SK-N-MC (cell line): ENCODE data around the gene PPP1R12B.
"Not testable (repeated sequence)": the region's sequence is repeated elsewhere in the genome, so short reads cannot be mapped to it uniquely, and the experiment has no call there.

Experiments used
- DNase-seq: peaks from one replicate; pipeline ENCODE4 v3.0.0-alpha.2; 2011; ENCODE audit warnings: low read depth, low spot score
- H3K27ac ChIP-seq: fragments of 200-600 bp; sonication (generic); 2 replicates; pipeline ENCODE4 v1.5.1; 2016; ENCODE audit warnings: mixed run types
- H3K36me3 ChIP-seq: fragments of 200-600 bp; sonication (generic); 2 replicates; pipeline ENCODE4 v1.6.1; 2017; ENCODE audit warnings: antibody characterized with exemption, low read length, mixed read lengths; ENCODE audit not compliant: insufficient read depth
- H3K4me3 ChIP-seq: fragments of 200-600 bp; sonication (generic); 2 replicates; pipeline ENCODE4 v1.5.1; 2016
- H3K9ac ChIP-seq: fragments of 200-600 bp; sonication (generic); 2 replicates; pipeline ENCODE4 v1.8.0; 2017; ENCODE audit warnings: mixed run types, mixed read lengths; ENCODE audit not compliant: insufficient read length
- H3K9me3 ChIP-seq: fragments of 200-600 bp; sonication (generic); 2 replicates; pipeline ENCODE4 v1.6.1; 2017; ENCODE audit warnings: low read depth, mild to moderate bottlenecking, antibody characterized with exemption, low read length, moderate library complexity, mixed read lengths
- EZH2 ChIP-seq: fragments of 200-600 bp; sonication (generic); IDR thresholded peaks from one replicate; pipeline ENCODE4 v1.6.1; 2017; ENCODE audit warnings: antibody characterized with exemption
- FOXP2 ChIP-seq: optimal IDR thresholded peaks from 2 replicates; pipeline ENCODE3; 2011; ENCODE audit warnings: mild to moderate bottlenecking, moderate library complexity; ENCODE audit not compliant: insufficient read depth; ENCODE audit errors: extremely low read length, control extremely low read depth
- POLR2AphosphoS5 ChIP-seq: IDR thresholded peaks from 2 replicates; pipeline ENCODE4 v1.6.1; 2012; ENCODE audit warnings: mild to moderate bottlenecking, low read depth, low read length, borderline replicate concordance

The PPP1R12B gene

GRCh38 chr1:202516434-202516877 lies 168.0 kb downstream of the PPP1R12B start:
- H3K4me3 ChIP-seq = no peak overlapping the region
- H3K36me3 ChIP-seq = no peaks in the 10 kb centered on the region
- no peak overlapping the region for H3K27ac ChIP-seq
- H3K9me3 ChIP-seq = no peaks in the 10 kb centered on the region
- no peak overlapping the region for H3K9ac ChIP-seq
- no peak for TF ChIP-seq POLR2AphosphoS5
- no peak for TF ChIP-seq EZH2
- no peak for TF ChIP-seq FOXP2
- DNase-seq = no peak

GRCh38 chr1:202517146-202517545 lies 168.6 kb downstream of the PPP1R12B start:
- H3K4me3 ChIP-seq, DNase-seq, H3K9me3 ChIP-seq, H3K27ac ChIP-seq, H3K9ac ChIP-seq, H3K36me3 ChIP-seq: not testable (repeated sequence)

- H3K9ac ChIP-seq, H3K36me3 ChIP-seq, H3K4me3 ChIP-seq, DNase-seq, H3K9me3 ChIP-seq, H3K27ac ChIP-seq: not testable (repeated sequence)
Measured at GRCh38 chr1:202518180-202518579, 169.7 kb downstream of the PPP1R12B start.

GRCh38 chr1:202518905-202519304 lies 170.4 kb downstream of the PPP1R12B start:
- DNase-seq, H3K27ac ChIP-seq, H3K9me3 ChIP-seq, H3K4me3 ChIP-seq, H3K9ac ChIP-seq, H3K36me3 ChIP-seq: not testable (repeated sequence)

- not testable (repeated sequence) for H3K36me3 ChIP-seq, H3K4me3 ChIP-seq, H3K9me3 ChIP-seq, H3K27ac ChIP-seq, DNase-seq, H3K9ac ChIP-seq
Measured at GRCh38 chr1:202520129-202520856, 171.8 kb downstream of the PPP1R12B start.

- H3K27ac ChIP-seq, H3K36me3 ChIP-seq, H3K9me3 ChIP-seq, DNase-seq, H3K9ac ChIP-seq, H3K4me3 ChIP-seq: not testable (repeated sequence)
Measured at GRCh38 chr1:202520857-202521216, 172.3 kb downstream of the PPP1R12B start.

GRCh38 chr1:202521484-202521883 lies 173.0 kb downstream of the PPP1R12B start:
- H3K27ac ChIP-seq, H3K9ac ChIP-seq, DNase-seq, H3K36me3 ChIP-seq, H3K9me3 ChIP-seq, H3K4me3 ChIP-seq: not testable (repeated sequence)

- Histone ChIP-seq H3K36me3 (no peaks in the 10 kb centered on the region), H3K9ac (no peak overlapping the region), H3K27ac (no peak overlapping the region), H3K4me3 (no peak overlapping the region), H3K9me3 (no peaks in the 10 kb centered on the region)
- TF ChIP-seq EZH2 = no peak
- TF ChIP-seq FOXP2 = no peak
- no peak for TF ChIP-seq POLR2AphosphoS5
- DNase-seq = no peak
Measured at GRCh38 chr1:202521886-202522285, 173.4 kb downstream of the PPP1R12B start.

GRCh38 chr1:202526056-202526455 lies 177.6 kb downstream of the PPP1R12B start:
- not testable (repeated sequence) for H3K27ac ChIP-seq, H3K36me3 ChIP-seq, H3K9ac ChIP-seq, DNase-seq, H3K9me3 ChIP-seq, H3K4me3 ChIP-seq

- DNase-seq, H3K9ac ChIP-seq, H3K4me3 ChIP-seq, H3K9me3 ChIP-seq, H3K27ac ChIP-seq, H3K36me3 ChIP-seq: not testable (repeated sequence)
Measured at GRCh38 chr1:202528096-202528722, 179.7 kb downstream of the PPP1R12B start.

- H3K9ac ChIP-seq, H3K36me3 ChIP-seq, H3K27ac ChIP-seq, H3K4me3 ChIP-seq, H3K9me3 ChIP-seq, DNase-seq: not testable (repeated sequence)
Measured at GRCh38 chr1:202530686-202531085, 182.2 kb downstream of the PPP1R12B start.
